Peyer's patch (tissue), 4 donors: Measurements from ENCODE around the gene SYCE3.
"Not testable (repeated sequence)": the region's sequence is repeated elsewhere in the genome, so short reads cannot be mapped to it uniquely, and the experiment has no call there.

Source experiments
- CTCF ChIP-seq, 6 experiments: fragments of 450-650 bp in 4 of 6; fragments of 200-600 bp in 2 of 6; sonication (generic) in 1 of 6; IDR thresholded peaks; one replicate each; pipeline ENCODE4 v1.5.1; 2017 to 2019; ENCODE audit warnings: antibody characterized with exemption in 6 of 6, mild to moderate bottlenecking in 3 of 6, moderate library complexity in 1 of 6
- POLR2A ChIP-seq, 2 donors: fragments of 450-650 bp; IDR thresholded peaks; one replicate each; pipeline ENCODE4 v1.5.1; 2017; ENCODE audit warnings: antibody characterized with exemption in 2 of 2, mild to moderate bottlenecking in 2 of 2, moderate library complexity in 2 of 2

- not testable (repeated sequence) for TF ChIP-seq CTCF, POLR2A (IDR thresholded peaks at IDR 0.05)
Observed at GRCh38 chr22:50541667-50542026, 21.1 kb downstream of the SYCE3 start.
